IMR-90 (cell line): ENCODE results near the gene DNAJC22. TPM values are rescaled to one million over a fixed set of nuclear protein-coding genes. Genes with fewer than 3 reads are reported as not detected.

Experiments used
- ATAC-seq: fragments of 200-7000 bp; cut with Tn5 transposase; 2 replicates; pipeline ENCODE4 v1.9.1; 2020; ENCODE audit warnings: low read depth, mild to moderate bottlenecking, moderate library complexity
- BruUV-seq: library from RNA; stranded (reverse); fragments of 400-500 nt; replicated peaks from 2 replicates; lab custom pipeline; 2021; lab: Mats Ljungman, UMichigan
- CTCF ChIA-PET: fragments of 300-600 bp; formaldehyde crosslinking; extraction: SDS; loops from one replicate; lab custom pipeline; 2021; ENCODE audit warnings: antibody characterized with exemption; lab: Yijun Ruan, JAX
- POLR2A ChIA-PET: fragments of 300-600 bp; sonication (Branson Sonifier 250); formaldehyde crosslinking; loops from one replicate; lab custom pipeline; 2022; ENCODE audit warnings: antibody characterized with exemption; ENCODE audit not compliant: unreplicated experiment; lab: Charles Lee
- DNase-seq: peaks from one replicate; pipeline ENCODE4 v3.0.0; 2013
- H2AFZ ChIP-seq: replicated peaks from 2 replicates; pipeline ENCODE3; 2013; ENCODE audit warnings: low read length, mild to moderate bottlenecking; ENCODE audit not compliant: poor library complexity
- H2AK5ac ChIP-seq: 2 replicates; pipeline ENCODE4 v1.6.1; 2013; ENCODE audit warnings: low read depth, low read length, inconsistent platforms
- H2AK9ac ChIP-seq: replicated peaks from 2 replicates; pipeline ENCODE3; 2013; ENCODE audit warnings: mild to moderate bottlenecking, low read depth, low read length, moderate library complexity; ENCODE audit not compliant: poor library complexity
- H2BK120ac ChIP-seq: 2 replicates; pipeline ENCODE4 v1.6.1; 2013; ENCODE audit warnings: low read depth, low read length, inconsistent platforms
- H2BK15ac ChIP-seq: 3 replicates; pipeline ENCODE4 v1.6.1; 2013; ENCODE audit warnings: low read depth, low read length, inconsistent platforms
- H2BK20ac ChIP-seq: 2 replicates; pipeline ENCODE4 v1.6.1; 2013; ENCODE audit warnings: low read depth, mild to moderate bottlenecking, inconsistent platforms, low read length, moderate library complexity
- H2BK5ac ChIP-seq: 2 replicates; pipeline ENCODE4 v1.6.1; 2013; ENCODE audit warnings: mild to moderate bottlenecking, low read depth, low read length, inconsistent platforms; ENCODE audit not compliant: poor library complexity, severe bottlenecking
- H3K14ac ChIP-seq: replicated peaks from 2 replicates; pipeline ENCODE4 v1.6.1; 2013; ENCODE audit warnings: low read depth, low read length, inconsistent platforms
- H3K18ac ChIP-seq: 2 replicates; pipeline ENCODE4 v1.6.1; 2013; ENCODE audit warnings: low read depth, low read length, control low read depth
- H3K23ac ChIP-seq: 2 replicates; pipeline ENCODE4 v1.6.1; 2013; ENCODE audit warnings: low read depth, low read length, inconsistent platforms
- H3K27ac ChIP-seq: 2 replicates; pipeline ENCODE4 v1.5.1; 2013; ENCODE audit warnings: mild to moderate bottlenecking, control low read depth, low read length; ENCODE audit not compliant: insufficient read depth
- H3K27me3 ChIP-seq: 2 replicates; pipeline ENCODE4 v1.6.1; 2013; ENCODE audit warnings: low read length; ENCODE audit not compliant: control insufficient read depth, insufficient read depth
- H3K36me3 ChIP-seq: 2 replicates; pipeline ENCODE4 v1.6.1; 2013; ENCODE audit warnings: low read length, mixed read lengths; ENCODE audit not compliant: control insufficient read depth, insufficient read depth
- H3K4ac ChIP-seq: 2 replicates; pipeline ENCODE4 v1.6.1; 2013; ENCODE audit warnings: low read depth, low read length, inconsistent platforms
- H3K4me1 ChIP-seq: 2 replicates; pipeline ENCODE4 v1.6.1; 2013; ENCODE audit warnings: low read length, mixed read lengths; ENCODE audit not compliant: control insufficient read depth, insufficient read depth
- H3K4me2 ChIP-seq: 2 replicates; pipeline ENCODE4 v1.6.1; 2013; ENCODE audit warnings: low read depth, mild to moderate bottlenecking, control low read depth, low read length, moderate library complexity
- H3K4me3 ChIP-seq: 2 replicates; pipeline ENCODE4 v1.5.1; 2013; ENCODE audit warnings: low read depth, mild to moderate bottlenecking, control low read depth, low read length, moderate library complexity; ENCODE audit not compliant: insufficient read depth
- H3K56ac ChIP-seq: 2 replicates; pipeline ENCODE4 v1.6.1; 2013; ENCODE audit warnings: low read length, inconsistent platforms; ENCODE audit not compliant: insufficient read depth; ENCODE audit errors: extremely low read depth
- H3K79me1 ChIP-seq, 2 experiments: 2 replicates each; pipeline ENCODE4 v1.6.1; 2013; ENCODE audit warnings: low read length in 2 of 2, inconsistent platforms in 1 of 2, low read depth in 1 of 2
- H3K9ac ChIP-seq: 2 replicates; pipeline ENCODE4 v1.6.1; 2013; ENCODE audit warnings: low read depth, low read length, control low read depth
- H3K9me1 ChIP-seq: 2 replicates; pipeline ENCODE4 v1.6.1; 2013; ENCODE audit warnings: low read length, inconsistent platforms; ENCODE audit not compliant: insufficient read depth
- H3K9me3 ChIP-seq: 2 replicates; pipeline ENCODE4 v1.6.1; 2013; ENCODE audit warnings: low read length; ENCODE audit not compliant: control insufficient read depth, insufficient read depth
- H4K20me1 ChIP-seq: 2 replicates; pipeline ENCODE4 v1.6.1; 2013; ENCODE audit warnings: low read length, inconsistent platforms; ENCODE audit not compliant: insufficient read depth
- H4K5ac ChIP-seq: 2 replicates; pipeline ENCODE4 v1.6.1; 2013; ENCODE audit warnings: mild to moderate bottlenecking, low read depth, low read length, control low read depth
- H4K8ac ChIP-seq, 2 experiments: 2 replicates each; pipeline ENCODE4 v1.6.1; 2013; ENCODE audit warnings: low read depth in 2 of 2, low read length in 2 of 2, control low read depth in 1 of 2, inconsistent platforms in 1 of 2
- H4K91ac ChIP-seq: 2 replicates; pipeline ENCODE4 v1.6.1; 2013; ENCODE audit warnings: low read depth, low read length, inconsistent platforms; ENCODE audit not compliant: insufficient read depth
- CEBPB ChIP-seq: IDR thresholded peaks from 2 replicates; pipeline ENCODE4 v1.6.1; 2012; ENCODE audit warnings: low read depth, low read length, improper control_type of control experiment
- CHD1 ChIP-seq: IDR thresholded peaks from 2 replicates; pipeline ENCODE4 v1.6.1; 2012; ENCODE audit warnings: low read depth, low read length, improper control_type of control experiment
- CTCF ChIP-seq: conservative IDR thresholded peaks from 2 replicates; pipeline ENCODE4 v1.5.1; 2012; ENCODE audit warnings: mild to moderate bottlenecking, low read depth, low read length, improper control_type of control experiment
- ELK1 ChIP-seq: fragments of 150-350 bp; IDR thresholded peaks from 2 replicates; pipeline ENCODE4 v1.6.1; 2016; ENCODE audit warnings: low read depth, mild to moderate bottlenecking, low read length, moderate library complexity, borderline replicate concordance
- FOS ChIP-seq: fragments of 150-350 bp; IDR thresholded peaks from 2 replicates; pipeline ENCODE4 v1.6.1; 2016; ENCODE audit warnings: low read depth, low read length
- MAFK ChIP-seq: IDR thresholded peaks from 2 replicates; pipeline ENCODE4 v1.6.1; 2012; ENCODE audit warnings: low read depth, low read length, improper control_type of control experiment
- MAZ ChIP-seq: IDR thresholded peaks from 2 replicates; pipeline ENCODE4 v1.6.1; 2012; ENCODE audit warnings: low read depth, mild to moderate bottlenecking, low read length, improper control_type of control experiment, moderate library complexity, borderline replicate concordance
- MXI1 ChIP-seq: IDR thresholded peaks from 2 replicates; pipeline ENCODE4 v1.6.1; 2012; ENCODE audit warnings: low read depth, mild to moderate bottlenecking, low read length, moderate library complexity, borderline replicate concordance
- NFE2L2 ChIP-seq: fragments of 150-350 bp; IDR thresholded peaks from 2 replicates; pipeline ENCODE4 v1.6.1; 2016; ENCODE audit warnings: low read depth, mild to moderate bottlenecking, low read length
- POLR2A ChIP-seq: IDR thresholded peaks from 2 replicates; pipeline ENCODE4 v1.6.1; 2012; ENCODE audit warnings: mild to moderate bottlenecking, low read depth, low read length
- RCOR1 ChIP-seq: IDR thresholded peaks from 2 replicates; pipeline ENCODE4 v1.6.1; 2012; ENCODE audit warnings: mild to moderate bottlenecking, low read length, improper control_type of control experiment; ENCODE audit not compliant: insufficient replicate concordance
- SMC3 ChIP-seq: fragments of 150-350 bp; IDR thresholded peaks from 2 replicates; pipeline ENCODE4 v1.6.1; 2016; ENCODE audit warnings: low read depth, mild to moderate bottlenecking, antibody characterized with exemption, low read length, moderate library complexity
- USF2 ChIP-seq: fragments of 150-350 bp; IDR thresholded peaks from 2 replicates; pipeline ENCODE4 v1.6.1; 2017; ENCODE audit warnings: mild to moderate bottlenecking, antibody characterized with exemption, low read length, low read depth
- WGBS, 2 experiments: methylation state at CpG; one replicate each; pipeline versions ENCODE4 v1.1.5 to v1.1.7; 2013; ENCODE audit warnings: missing lambda C conversion rate in 2 of 2; ENCODE audit not compliant: insufficient read length in 1 of 2; ENCODE audit errors: extremely low coverage in 2 of 2; 5-methylcytosine and 5-hydroxymethylcytosine counted together
- dilution Hi-C: fragments of 300-500 bp; cut with HindIII; formaldehyde crosslinking; loops from one replicate; pipeline ENCODE4 v1.14.3; 2018; ENCODE audit warnings: low sequenced_read_pairs; ENCODE audit not compliant: unreplicated experiment
- in situ Hi-C: fragments of 300-500 bp; cut with MboI; formaldehyde crosslinking; loops from 3 replicates; pipeline ENCODE4 v1.14.3; 2019; ENCODE audit warnings: low sequenced_read_pairs, inconsistent platforms, mixed read lengths
- intact Hi-C: fragments of 100-400 bp; cut with micrococcal nuclease; formaldehyde crosslinking; loops from 2 replicates; pipeline ENCODE4 v1.10.0; 2022
- polyA plus RNA-seq, 3 experiments: library from polyadenylated mRNA; depleted of rRNA; stranded (reverse); fragments of >200 nt; gene quantifications; 2 replicates each; pipeline ENCODE4 v1.2.3, GENCODE V29; 2012; ENCODE audit warnings: low replicate concordance in 1 of 3
- total RNA-seq: library from RNA; depleted of rRNA; stranded (reverse); fragments of >200 nt; gene quantifications from 2 replicates; pipeline ENCODE4 v1.2.3, GENCODE V29; 2012

Gene DNAJC22
- total and polyA plus RNA-seq, 2 of the 4 experiments (the other 2 are of a cell fraction) = 8.1 to 8.2 TPM

GRCh38 chr12:49367381-49368239 lies 20.9 kb downstream of the DNAJC22 start, which contains the start of gene SPATS2:
Gene SPATS2, plus strand, starts transcription at chr12:49367462. Its CDS starts 93,551 bp downstream, at chr12:49461013.
- ATAC-seq (peak; percentile 1), DNase-seq (no peak)
- Histone ChIP-seq H4K20me1 (peaks cover 24% of the 10 kb centered on the region), H2AK5ac (peak within 1 kb of the TSS; percentile 59), H3K27ac (peak within 1 kb of the TSS; percentile 91), H3K27me3 (no peaks in the 10 kb centered on the region), H2BK15ac (peak within 1 kb of the TSS; percentile 27; the same call in 1 of the 3 replicates), H2AFZ (peak within 1 kb of the TSS; percentile 98), H3K4me3 (peak within 1 kb of the TSS; percentile 74), H3K18ac (peak within 1 kb of the TSS; percentile 74), H3K56ac (peak within 1 kb of the TSS; percentile 89), H3K4me1 (peaks cover 6% of the 10 kb centered on the region; the same call in 1 of the 2 replicates), H3K4ac (peak within 1 kb of the TSS; percentile 92), H2BK120ac (peak within 1 kb of the TSS; percentile 90), H2BK5ac (peak within 1 kb of the TSS; percentile 87), H3K23ac (peak within 1 kb of the TSS; percentile 99), H4K8ac (peak within 1 kb of the TSS; percentile 85 to 94), H3K4me2 (peak within 1 kb of the TSS; percentile 76), H3K9me3 (no peaks in the 10 kb centered on the region), H2AK9ac (peak within 1 kb of the TSS; percentile 94), H3K9ac (peak within 1 kb of the TSS; percentile 95), H3K36me3 (peaks cover 2% of the 10 kb centered on the region; the same call in 1 of the 2 replicates), H3K14ac (peak within 1 kb of the TSS; percentile 84), H4K91ac (peak within 1 kb of the TSS; percentile 81), H3K9me1 (peaks cover 4% of the 10 kb centered on the region; the same call in 1 of the 2 replicates), H2BK20ac (peak within 1 kb of the TSS; percentile 9; the same call in 1 of the 2 replicates), H4K5ac (peak within 1 kb of the TSS; percentile 55), H3K79me1 (peaks cover 3 to 38% of the 10 kb centered on the region in 2 experiments; a peak in 2 of 4 replicates)
- POLR2A ChIA-PET = no interaction called here
- dilution Hi-C loops = loop anchor here (25.0 kb wide), 1 partner anchor 145 kb away; no protein-coding TSS in a partner anchor
- intact Hi-C loops = no loop called here
- CTCF ChIA-PET = interaction anchor here (0.9 to 2.1 kb wide), 5 partner anchors 9 to 147 kb away, joined by 3 to 10 read pairs (median 6); no protein-coding TSS in a partner anchor
- 1% methylated on average over 21 of the region's 52 CpGs; no CpG with 5 or more reads in 1 of the 2 experiments for WGBS, 2 experiments
- no TSS peak for BruUV-seq
- in situ Hi-C loops = no loop called here
- no peak for TF ChIP-seq CEBPB
- TF ChIP-seq SMC3 = no peak
- TF ChIP-seq NFE2L2 = no peak
- no peak; the same call in 1 of the 2 replicates for TF ChIP-seq POLR2A
- no peak for TF ChIP-seq USF2
- no peak for TF ChIP-seq CHD1
- TF ChIP-seq MXI1 = no peak
- no peak for TF ChIP-seq MAZ
- TF ChIP-seq ELK1 = no peak
- no peak for TF ChIP-seq MAFK
- TF ChIP-seq CTCF = no peak
- no peak for TF ChIP-seq FOS
- TF ChIP-seq RCOR1 = no peak
